HepG2 (cell line): ENCODE results near the gene SLC22A9. TPM values are rescaled to one million over a fixed set of nuclear protein-coding genes. Genes with fewer than 3 reads are reported as not detected.
A peak's percentile ranks its signal among the peaks of the same experiment; 100 is the strongest.

Source experiments
- FOXA1 ChIP-seq, 2 experiments: fragments of 450-650 bp in 1 of 2; sonication (generic) in 1 of 2; formaldehyde crosslinking in 1 of 2; IDR thresholded peaks; 2 replicates each; pipeline versions ENCODE4 v1.4.0 to v1.6.1; 2016 to 2020; ENCODE audit warnings: missing genetic modification reagents in 1 of 2
- GRHL1 ChIP-seq: sonication (generic); formaldehyde crosslinking; conservative IDR thresholded peaks from 2 replicates; pipeline ENCODE4 v1.8.0; 2022; ENCODE audit warnings: missing genetic modification reagents
- HNF1A ChIP-seq, 2 experiments: sonication (generic) in 1 of 2; formaldehyde crosslinking in 1 of 2; IDR thresholded peaks; 2 replicates each; pipeline versions ENCODE4 v1.4.0 to v1.6.1; 2016 to 2020; ENCODE audit warnings: borderline replicate concordance in 1 of 2, low read depth in 1 of 2, mild to moderate bottlenecking in 1 of 2, missing genetic modification reagents in 1 of 2
- LBX2 ChIP-seq: sonication (generic); formaldehyde crosslinking; IDR thresholded peaks from 2 replicates; pipeline ENCODE4 v1.5.0; 2020; ENCODE audit warnings: missing genetic modification reagents, mild to moderate bottlenecking, borderline replicate concordance
- LCORL ChIP-seq, 2 experiments: fragments of 450-650 bp in 1 of 2; sonication (generic) in 1 of 2; formaldehyde crosslinking in 1 of 2; IDR thresholded peaks; 2 replicates each; pipeline versions ENCODE4 v1.5.0 to v1.6.1; 2017 to 2020; ENCODE audit warnings: antibody characterized with exemption in 1 of 2, missing genetic modification reagents in 1 of 2
- MIER3 ChIP-seq: IDR thresholded peaks from 2 replicates; pipeline ENCODE4 v1.6.1; 2016; ENCODE audit warnings: missing compliant biosample characterization, borderline replicate concordance
- NR2F6 ChIP-seq, 2 experiments: IDR thresholded peaks; 2 replicates each; pipeline ENCODE4 v1.6.1; 2016; ENCODE audit warnings: antibody characterized with exemption in 1 of 2, mild to moderate bottlenecking in 1 of 2
- POLR2AphosphoS5 ChIP-seq: IDR thresholded peaks from 2 replicates; pipeline ENCODE4 v1.6.1; 2012; ENCODE audit warnings: low read depth, low read length
- SIX4 ChIP-seq: sonication (generic); formaldehyde crosslinking; IDR thresholded peaks from 2 replicates; pipeline ENCODE4 v1.4.0; 2020; ENCODE audit warnings: missing genetic modification reagents
- SKI ChIP-seq: fragments of 450-650 bp; IDR thresholded peaks from one replicate; pipeline ENCODE4 v1.6.1; 2018; ENCODE audit warnings: mild to moderate bottlenecking; ENCODE audit not compliant: partially characterized antibody
- SMAD9 ChIP-seq: sonication (generic); formaldehyde crosslinking; IDR thresholded peaks from 2 replicates; pipeline ENCODE4 v1.5.1; 2020; ENCODE audit warnings: mild to moderate bottlenecking, missing genetic modification reagents
- ZNF101 ChIP-seq: sonication (generic); formaldehyde crosslinking; IDR thresholded peaks from 2 replicates; pipeline ENCODE4 v1.4.0; 2020; ENCODE audit warnings: mild to moderate bottlenecking, low read depth, missing genetic modification reagents, borderline replicate concordance
- ZNF121 ChIP-seq: sonication (generic); formaldehyde crosslinking; IDR thresholded peaks from 2 replicates; pipeline ENCODE4 v1.5.0; 2020; ENCODE audit warnings: mild to moderate bottlenecking, missing genetic modification reagents
- ZNF670 ChIP-seq: sonication (generic); formaldehyde crosslinking; IDR thresholded peaks from 2 replicates; pipeline ENCODE4 v1.8.0; 2022; ENCODE audit warnings: mild to moderate bottlenecking, missing genetic modification reagents, borderline replicate concordance
- ZNF737 ChIP-seq: sonication (generic); formaldehyde crosslinking; IDR thresholded peaks from 2 replicates; pipeline ENCODE4 v1.5.0; 2020; ENCODE audit warnings: missing genetic modification reagents, mild to moderate bottlenecking, borderline replicate concordance
- ZSCAN12 ChIP-seq: sonication (generic); formaldehyde crosslinking; IDR thresholded peaks from 2 replicates; pipeline ENCODE4 v1.9.0; 2021; ENCODE audit warnings: mild to moderate bottlenecking, missing genetic modification reagents
- polyA plus RNA-seq, 8 experiments: library from polyadenylated mRNA; depleted of rRNA in 3 of 8; stranded (reverse) in 7 of 8; unstranded in 1 of 8; fragments of >200 nt; fragmentation: Illumina TruSeq in 4 of 8; extraction: Trizol in 4 of 8; gene quantifications; 2 replicates each; pipeline versions ENCODE4 v1.2.1 to v1.2.3, GENCODE V29; 2011 to 2016; ENCODE audit warnings: low read depth in 4 of 8, missing spikeins in 1 of 8, mixed read lengths in 1 of 8; ENCODE audit not compliant: insufficient read depth in 1 of 8
- total RNA-seq, 5 experiments: library from RNA; depleted of rRNA; stranded (reverse); fragments of >200 nt; fragmentation: Illumina TruSeq; extraction: Trizol; gene quantifications; 2 replicates each; pipeline ENCODE4 v1.2.3, GENCODE V29; 2016; ENCODE audit warnings: low read depth in 1 of 5
- TF ChIP-seq, protein P1 (sequence below), 2 experiments: IDR thresholded peaks; 2 replicates each; pipeline ENCODE4 v1.6.1; 2011 to 2012; ENCODE audit warnings: low read length in 2 of 2, borderline replicate concordance in 1 of 2, low read depth in 1 of 2, mild to moderate bottlenecking in 1 of 2, moderate library complexity in 1 of 2

Gene SLC22A9
- total and polyA plus RNA-seq, 2 of the 13 experiments (the other 11 are each of a cell fraction or from before 2014, with no cell fraction given), result 4.0 to 11.7 TPM

- TF ChIP-seq ZNF121 (no peak), ZNF670 (CRISPR knock-in tag) (no peak), GRHL1 (CRISPR knock-in tag) (no peak), NR2F6 (IDR thresholded peaks at IDR 0.05) (no peak), NR2F6 (CRISPR knock-in tag; IDR thresholded peaks at IDR 0.05) (no peak), HNF1A (IDR thresholded peaks at IDR 0.05; ENCODE audit: low read depth) (no peak), HNF1A (CRISPR knock-in tag; IDR thresholded peaks at IDR 0.05; ENCODE audit: borderline replicate concordance) (peak; percentile 33; the same call in 1 of the 2 replicates), MIER3 (no peak), ZNF737 (no peak), POLR2AphosphoS5 (no peak), SKI (no peak), LCORL (IDR thresholded peaks at IDR 0.05) (no peak), LCORL (CRISPR knock-in tag; IDR thresholded peaks at IDR 0.05) (no peak), SMAD9 (CRISPR knock-in tag) (0 out of 2 replicates have a peak, but pooled peaks have one; percentile 58), ZSCAN12 (CRISPR knock-in tag) (no peak), LBX2 (CRISPR knock-in tag) (no peak), SIX4 (CRISPR knock-in tag) (no peak), ZNF101 (CRISPR knock-in tag) (0 out of 2 replicates have a peak, but pooled peaks have one; percentile 45), FOXA1 (IDR thresholded peaks at IDR 0.05) (no peak), FOXA1 (CRISPR knock-in tag; IDR thresholded peaks at IDR 0.05) (peak; percentile 60; the same call in 1 of the 2 replicates)
- TF ChIP-seq, protein P1, sequence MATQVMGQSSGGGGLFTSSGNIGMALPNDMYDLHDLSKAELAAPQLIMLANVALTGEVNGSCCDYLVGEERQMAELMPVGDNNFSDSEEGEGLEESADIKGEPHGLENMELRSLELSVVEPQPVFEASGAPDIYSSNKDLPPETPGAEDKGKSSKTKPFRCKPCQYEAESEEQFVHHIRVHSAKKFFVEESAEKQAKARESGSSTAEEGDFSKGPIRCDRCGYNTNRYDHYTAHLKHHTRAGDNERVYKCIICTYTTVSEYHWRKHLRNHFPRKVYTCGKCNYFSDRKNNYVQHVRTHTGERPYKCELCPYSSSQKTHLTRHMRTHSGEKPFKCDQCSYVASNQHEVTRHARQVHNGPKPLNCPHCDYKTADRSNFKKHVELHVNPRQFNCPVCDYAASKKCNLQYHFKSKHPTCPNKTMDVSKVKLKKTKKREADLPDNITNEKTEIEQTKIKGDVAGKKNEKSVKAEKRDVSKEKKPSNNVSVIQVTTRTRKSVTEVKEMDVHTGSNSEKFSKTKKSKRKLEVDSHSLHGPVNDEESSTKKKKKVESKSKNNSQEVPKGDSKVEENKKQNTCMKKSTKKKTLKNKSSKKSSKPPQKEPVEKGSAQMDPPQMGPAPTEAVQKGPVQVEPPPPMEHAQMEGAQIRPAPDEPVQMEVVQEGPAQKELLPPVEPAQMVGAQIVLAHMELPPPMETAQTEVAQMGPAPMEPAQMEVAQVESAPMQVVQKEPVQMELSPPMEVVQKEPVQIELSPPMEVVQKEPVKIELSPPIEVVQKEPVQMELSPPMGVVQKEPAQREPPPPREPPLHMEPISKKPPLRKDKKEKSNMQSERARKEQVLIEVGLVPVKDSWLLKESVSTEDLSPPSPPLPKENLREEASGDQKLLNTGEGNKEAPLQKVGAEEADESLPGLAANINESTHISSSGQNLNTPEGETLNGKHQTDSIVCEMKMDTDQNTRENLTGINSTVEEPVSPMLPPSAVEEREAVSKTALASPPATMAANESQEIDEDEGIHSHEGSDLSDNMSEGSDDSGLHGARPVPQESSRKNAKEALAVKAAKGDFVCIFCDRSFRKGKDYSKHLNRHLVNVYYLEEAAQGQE (IDR thresholded peaks at IDR 0.05; ENCODE audit: borderline replicate concordance in 1 of 2, low read depth in 1 of 2, low read length in 2 of 2), result no peak
Measured at GRCh38 chr11:63427971-63428508, 58.5 kb downstream of the SLC22A9 start (continued).
